ENCODE measurements around the gene MAGI1.

The MAGI1 gene

DNA sequence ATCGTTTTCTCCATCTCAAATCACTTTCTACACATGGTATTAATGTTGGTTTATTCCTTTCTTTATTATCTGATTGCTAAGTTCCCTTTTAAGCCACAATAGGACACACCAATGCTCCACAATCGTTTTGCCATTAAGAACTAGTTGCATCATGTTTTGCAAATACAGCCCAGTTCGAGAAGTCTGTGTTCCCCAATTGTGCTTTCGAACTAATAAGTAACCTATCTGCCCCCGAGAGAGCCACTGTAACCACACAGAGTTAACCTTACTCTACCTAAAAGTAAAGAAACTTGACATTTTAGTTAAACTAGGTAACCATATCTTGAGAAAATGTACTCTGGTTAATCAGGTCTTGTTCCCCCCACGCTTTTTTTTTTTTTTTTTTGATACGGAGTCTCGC, 39.1 kb downstream of the MAGI1 start:
- Histone ChIP-seq H3K36me3 (ENCODE audit: control insufficient read depth, insufficient read depth, low read length) (no peaks in the 10 kb centered on the region), H3K27ac (ENCODE audit: low read depth, low read length) (no peak overlapping the region), H3K4me1 (ENCODE audit: control insufficient read depth, insufficient read depth, low read length) (no peaks in the 10 kb centered on the region), H3K9ac (ENCODE audit: low read length) (no peak overlapping the region), H3K27me3 (ENCODE audit: control insufficient read depth, insufficient read depth, low read length) (no peaks in the 10 kb centered on the region), H3K4me3 (ENCODE audit: low read length) (no peak overlapping the region)

DNA sequence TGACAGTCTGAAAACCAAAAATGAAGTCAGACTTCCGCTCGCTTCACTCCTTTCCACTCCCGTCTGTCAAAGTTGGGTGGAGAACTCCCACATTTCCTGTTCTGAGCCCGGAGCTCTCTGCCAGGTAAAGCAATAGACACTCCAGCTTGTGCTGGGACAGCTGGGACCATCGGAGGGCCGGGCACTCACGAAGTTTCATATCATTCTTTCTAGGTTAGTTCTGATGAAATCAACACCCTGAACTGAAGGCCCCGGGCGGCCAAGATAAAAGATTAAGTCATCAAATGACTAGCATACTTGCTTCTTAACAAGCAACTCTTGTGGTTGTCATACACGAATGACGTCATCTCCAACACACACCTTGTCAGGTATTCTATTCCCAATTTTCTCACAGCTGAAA, 42.1 kb downstream of the MAGI1 start:
- Histone ChIP-seq H3K4me1 (ENCODE audit: control insufficient read depth, insufficient read depth, low read length) (no peaks in the 10 kb centered on the region), H3K9ac (ENCODE audit: low read length) (no peak overlapping the region), H3K27me3 (ENCODE audit: control insufficient read depth, insufficient read depth, low read length) (no peaks in the 10 kb centered on the region), H3K4me3 (ENCODE audit: low read length) (no peak overlapping the region), H3K27ac (ENCODE audit: low read depth, low read length) (no peak overlapping the region), H3K36me3 (ENCODE audit: control insufficient read depth, insufficient read depth, low read length) (no peaks in the 10 kb centered on the region)

DNA sequence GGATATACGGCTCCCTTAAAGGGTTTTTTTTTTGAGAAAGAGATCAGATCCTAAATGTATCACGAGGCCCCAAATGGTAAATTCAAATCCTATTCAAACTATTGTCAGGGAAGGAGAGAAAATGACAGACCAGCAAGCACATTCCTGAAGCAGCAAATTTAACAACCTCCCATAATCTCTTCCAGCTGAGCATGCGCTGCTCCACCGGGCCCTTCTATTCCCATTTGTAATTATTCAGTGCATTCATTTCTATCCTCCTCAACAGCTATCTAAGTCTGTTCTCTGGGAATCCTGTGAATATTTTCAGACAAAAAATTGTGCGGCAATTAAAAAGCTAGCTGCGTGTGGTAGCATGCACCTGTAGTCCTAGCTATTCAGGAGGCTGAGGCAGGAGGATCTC, 43.2 kb downstream of the MAGI1 start:
- no peaks in the 10 kb centered on the region for H3K36me3 ChIP-seq (ENCODE audit: control insufficient read depth, insufficient read depth, low read length)
- no peak overlapping the region for H3K9ac ChIP-seq (ENCODE audit: low read length)
- no peaks in the 10 kb centered on the region for H3K4me1 ChIP-seq (ENCODE audit: control insufficient read depth, insufficient read depth, low read length)
- H3K27me3 ChIP-seq (ENCODE audit: control insufficient read depth, insufficient read depth, low read length), result no peaks in the 10 kb centered on the region
- H3K4me3 ChIP-seq (ENCODE audit: low read length), result no peak overlapping the region
- H3K27ac ChIP-seq (ENCODE audit: low read depth, low read length), result no peak overlapping the region

DNA sequence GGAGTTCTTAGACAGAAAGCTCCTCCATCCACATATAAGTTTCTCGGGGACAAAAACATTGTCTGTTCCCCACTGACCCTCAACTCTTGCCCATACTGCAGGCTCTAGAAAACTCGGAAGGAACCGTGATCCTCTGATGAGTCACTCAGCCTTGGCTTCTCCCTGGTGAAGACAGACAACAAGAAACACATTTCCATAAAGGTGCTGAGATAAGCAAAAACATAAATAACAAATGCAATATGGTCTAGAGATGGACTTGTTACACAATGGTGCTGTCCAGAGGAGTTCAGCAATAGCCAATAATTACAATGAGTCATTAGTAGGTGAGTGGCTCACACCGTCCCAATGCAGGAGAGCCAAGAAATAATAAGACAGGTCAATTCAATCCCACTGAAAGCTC, 43.7 kb downstream of the MAGI1 start:
- H3K4me1 ChIP-seq (ENCODE audit: control insufficient read depth, insufficient read depth, low read length), result no peaks in the 10 kb centered on the region

DNA sequence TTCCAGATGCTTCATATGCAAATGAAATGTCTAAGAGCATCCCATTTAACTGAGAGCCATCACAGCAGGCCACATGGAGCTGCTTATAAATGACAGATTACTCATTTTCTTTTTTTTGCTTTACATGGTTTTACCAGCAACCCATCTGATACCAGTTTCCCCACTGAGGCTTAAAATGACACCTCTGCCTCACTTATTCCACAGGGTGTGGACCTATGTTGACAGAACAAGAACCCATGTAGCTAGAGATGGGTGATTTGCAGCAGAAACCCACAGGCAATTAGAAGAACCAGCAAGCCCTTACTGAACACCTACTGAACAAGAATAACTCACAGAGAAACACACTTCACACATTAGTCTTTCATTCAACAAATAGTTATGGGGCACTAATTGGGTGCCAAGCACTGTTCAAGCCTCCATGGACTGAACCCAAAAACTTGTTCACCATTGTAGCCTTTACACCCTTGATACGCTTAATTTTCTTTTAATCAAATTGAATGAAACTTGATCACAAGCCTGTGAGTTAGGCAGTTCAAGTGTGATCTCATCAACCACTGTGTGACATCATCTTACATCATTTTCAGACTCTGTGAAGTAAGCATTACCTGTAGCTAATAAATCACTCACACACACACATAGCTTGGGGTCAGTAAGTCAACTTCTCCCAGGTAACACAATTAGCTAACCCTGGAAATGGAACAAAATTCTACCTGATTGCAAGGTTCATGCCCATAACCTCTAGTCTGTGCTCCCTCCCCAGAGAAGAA, 45.4 kb downstream of the MAGI1 start:
- no peaks in the 10 kb centered on the region for H3K4me1 ChIP-seq (ENCODE audit: control insufficient read depth, insufficient read depth, low read length)
- no peaks in the 10 kb centered on the region for H3K27me3 ChIP-seq (ENCODE audit: control insufficient read depth, insufficient read depth, low read length)
- H3K4me3 ChIP-seq (ENCODE audit: low read length), result no peak overlapping the region
- no peak overlapping the region for H3K9ac ChIP-seq (ENCODE audit: low read length)
- H3K36me3 ChIP-seq (ENCODE audit: control insufficient read depth, insufficient read depth, low read length), result no peaks in the 10 kb centered on the region
- no peak overlapping the region for H3K27ac ChIP-seq (ENCODE audit: low read depth, low read length)

More for the DNA sequence above, 43.7 kb downstream of the MAGI1 start:
- H3K27me3 ChIP-seq (ENCODE audit: control insufficient read depth, insufficient read depth, low read length), result no peaks in the 10 kb centered on the region
- no peaks in the 10 kb centered on the region for H3K36me3 ChIP-seq (ENCODE audit: control insufficient read depth, insufficient read depth, low read length)
- H3K27ac ChIP-seq (ENCODE audit: low read depth, low read length), result no peak overlapping the region
- no peak overlapping the region for H3K4me3 ChIP-seq (ENCODE audit: low read length)
- no peak overlapping the region for H3K9ac ChIP-seq (ENCODE audit: low read length)

DNA sequence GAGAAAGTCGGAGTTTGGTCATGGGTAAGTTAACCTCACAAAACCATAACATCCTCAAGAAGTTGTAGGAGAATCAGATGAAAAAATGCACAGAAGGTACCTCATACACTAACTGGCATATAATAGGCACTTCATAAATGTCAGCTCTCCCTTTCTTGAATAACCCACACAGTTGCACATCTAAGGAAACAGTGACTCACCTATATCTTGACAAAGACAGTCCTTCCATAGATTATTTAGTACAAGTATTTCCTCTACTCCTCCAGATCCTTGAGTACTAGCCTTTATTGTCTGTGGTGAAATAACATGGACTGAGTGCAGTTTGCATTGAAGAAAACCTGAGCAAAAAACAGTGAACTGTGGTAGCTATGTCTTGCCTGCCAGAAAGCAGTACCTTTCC, 46.6 kb downstream of the MAGI1 start:
- no peak overlapping the region for H3K9ac ChIP-seq (ENCODE audit: low read length)
- H3K4me3 ChIP-seq (ENCODE audit: low read length), result no peak overlapping the region
- H3K27ac ChIP-seq (ENCODE audit: low read depth, low read length), result no peak overlapping the region
- H3K36me3 ChIP-seq (ENCODE audit: control insufficient read depth, insufficient read depth, low read length), result no peaks in the 10 kb centered on the region
- H3K4me1 ChIP-seq (ENCODE audit: control insufficient read depth, insufficient read depth, low read length), result no peaks in the 10 kb centered on the region
- H3K27me3 ChIP-seq (ENCODE audit: control insufficient read depth, insufficient read depth, low read length), result no peaks in the 10 kb centered on the region

DNA sequence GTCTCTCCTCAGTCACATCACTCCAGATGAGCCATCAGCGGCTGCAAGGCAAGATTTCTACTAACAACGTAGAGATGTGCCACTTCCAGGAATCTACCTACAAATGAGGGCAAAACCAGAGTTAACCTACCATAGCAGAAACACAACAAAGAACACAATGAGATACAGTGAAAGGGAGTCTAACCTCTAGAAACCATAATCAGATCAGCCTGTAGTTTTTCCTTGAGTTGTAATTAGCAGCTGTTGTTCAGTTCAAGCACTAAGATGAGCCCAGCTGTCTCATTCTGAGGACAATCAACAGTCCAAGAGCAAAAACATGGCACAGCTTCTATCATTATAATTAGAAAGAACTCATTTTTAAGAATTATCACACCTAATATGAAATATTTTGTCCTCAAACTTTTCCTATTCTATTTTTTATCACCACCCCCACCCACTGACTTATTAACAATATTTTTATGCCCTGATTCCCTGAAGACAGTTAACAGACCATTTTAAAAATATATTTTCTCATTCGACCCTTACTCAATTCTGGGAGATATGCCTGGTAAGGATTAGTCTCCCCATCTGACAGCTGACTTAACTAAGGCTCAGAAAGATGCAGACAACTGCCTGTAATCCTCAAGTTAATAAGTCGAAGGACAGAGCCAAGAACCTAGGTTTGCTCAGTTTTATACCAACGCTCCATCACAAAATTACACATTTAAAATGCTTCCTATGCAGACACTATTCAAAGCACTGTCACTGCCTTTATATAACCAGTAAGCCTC, 50.1 kb downstream of the MAGI1 start:
- Histone ChIP-seq H3K4me1 (ENCODE audit: control insufficient read depth, insufficient read depth, low read length) (no peaks in the 10 kb centered on the region), H3K4me3 (ENCODE audit: low read length) (no peak overlapping the region), H3K27ac (ENCODE audit: low read depth, low read length) (no peak overlapping the region)

DNA sequence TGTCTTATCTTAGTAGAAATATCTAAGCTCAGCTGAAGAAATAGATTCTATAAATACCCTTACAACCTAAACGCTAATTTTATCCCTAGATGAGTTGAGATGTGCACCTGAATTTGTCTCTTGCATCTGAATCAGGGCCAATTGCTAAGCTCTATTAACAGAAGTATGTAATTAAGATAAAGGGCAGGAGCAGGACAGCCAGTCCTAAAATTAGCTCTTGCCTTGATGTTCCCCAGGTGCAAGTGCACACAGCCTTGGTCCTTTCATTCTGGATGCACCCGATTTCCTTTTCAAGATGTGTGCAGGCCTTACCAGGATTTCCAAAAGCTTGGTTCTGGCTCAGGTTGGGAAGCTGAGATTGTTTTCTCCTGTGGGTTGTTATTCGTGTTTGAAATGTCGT, 52.4 kb downstream of the MAGI1 start:
- Histone ChIP-seq H3K9ac (ENCODE audit: low read length) (no peak overlapping the region), H3K4me3 (ENCODE audit: low read length) (no peak overlapping the region), H3K27ac (ENCODE audit: low read depth, low read length) (no peak overlapping the region), H3K36me3 (ENCODE audit: control insufficient read depth, insufficient read depth, low read length) (no peaks in the 10 kb centered on the region), H3K27me3 (ENCODE audit: control insufficient read depth, insufficient read depth, low read length) (no peaks in the 10 kb centered on the region), H3K4me1 (ENCODE audit: control insufficient read depth, insufficient read depth, low read length) (no peaks in the 10 kb centered on the region)

More for the DNA sequence above, 50.1 kb downstream of the MAGI1 start:
- Histone ChIP-seq H3K9ac (ENCODE audit: low read length) (no peak overlapping the region), H3K27me3 (ENCODE audit: control insufficient read depth, insufficient read depth, low read length) (no peaks in the 10 kb centered on the region), H3K36me3 (ENCODE audit: control insufficient read depth, insufficient read depth, low read length) (no peaks in the 10 kb centered on the region)

DNA sequence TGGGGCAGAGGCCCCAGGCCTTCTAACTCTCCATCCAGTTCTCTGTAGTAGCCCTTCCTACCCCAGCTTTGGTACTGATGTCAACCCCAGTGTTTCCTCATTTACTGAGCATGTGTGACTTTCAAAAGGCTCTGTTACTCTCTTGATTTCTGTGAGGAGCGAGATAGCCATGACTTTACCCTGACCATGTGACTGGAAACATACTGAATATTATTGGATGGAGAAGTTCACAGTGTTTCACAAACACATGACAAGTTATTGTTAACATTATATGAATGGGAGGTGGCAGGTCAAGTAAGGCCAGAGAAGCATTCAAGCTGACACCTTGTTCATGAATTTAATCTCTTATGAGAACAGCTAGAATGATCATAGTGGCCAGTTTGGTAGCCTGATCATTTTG, 53.7 kb downstream of the MAGI1 start:
- Histone ChIP-seq H3K27me3 (ENCODE audit: control insufficient read depth, insufficient read depth, low read length) (no peaks in the 10 kb centered on the region), H3K27ac (ENCODE audit: low read depth, low read length) (no peak overlapping the region), H3K36me3 (ENCODE audit: control insufficient read depth, insufficient read depth, low read length) (no peaks in the 10 kb centered on the region)

DNA sequence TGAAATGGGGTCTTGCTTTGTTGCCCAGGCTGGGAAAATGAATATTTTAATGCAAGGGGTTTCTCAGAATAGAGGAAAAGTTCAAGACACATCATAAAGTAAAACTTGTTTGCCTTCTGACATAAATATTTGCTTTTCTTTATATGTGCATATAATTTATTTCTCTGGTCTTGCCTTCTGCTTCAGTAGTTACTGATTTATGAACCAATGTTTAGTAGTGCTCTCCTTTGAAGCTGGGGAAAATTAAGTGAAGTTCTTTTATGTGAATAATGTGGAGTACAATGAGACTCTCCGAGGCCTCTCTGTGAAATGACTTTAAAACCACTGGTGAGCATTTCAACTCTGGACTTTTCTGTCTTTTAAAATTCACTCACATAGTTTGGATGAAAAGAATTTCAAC, 55.6 kb downstream of the MAGI1 start:
- Histone ChIP-seq H3K4me3 (ENCODE audit: low read length) (no peak overlapping the region), H3K27me3 (ENCODE audit: control insufficient read depth, insufficient read depth, low read length) (no peaks in the 10 kb centered on the region), H3K36me3 (ENCODE audit: control insufficient read depth, insufficient read depth, low read length) (no peaks in the 10 kb centered on the region), H3K9ac (ENCODE audit: low read length) (no peak overlapping the region), H3K27ac (ENCODE audit: low read depth, low read length) (no peak overlapping the region), H3K4me1 (ENCODE audit: control insufficient read depth, insufficient read depth, low read length) (no peaks in the 10 kb centered on the region)

More for the DNA sequence above, 53.7 kb downstream of the MAGI1 start:
- Histone ChIP-seq H3K9ac (ENCODE audit: low read length) (no peak overlapping the region), H3K4me3 (ENCODE audit: low read length) (no peak overlapping the region), H3K4me1 (ENCODE audit: control insufficient read depth, insufficient read depth, low read length) (no peaks in the 10 kb centered on the region)

DNA sequence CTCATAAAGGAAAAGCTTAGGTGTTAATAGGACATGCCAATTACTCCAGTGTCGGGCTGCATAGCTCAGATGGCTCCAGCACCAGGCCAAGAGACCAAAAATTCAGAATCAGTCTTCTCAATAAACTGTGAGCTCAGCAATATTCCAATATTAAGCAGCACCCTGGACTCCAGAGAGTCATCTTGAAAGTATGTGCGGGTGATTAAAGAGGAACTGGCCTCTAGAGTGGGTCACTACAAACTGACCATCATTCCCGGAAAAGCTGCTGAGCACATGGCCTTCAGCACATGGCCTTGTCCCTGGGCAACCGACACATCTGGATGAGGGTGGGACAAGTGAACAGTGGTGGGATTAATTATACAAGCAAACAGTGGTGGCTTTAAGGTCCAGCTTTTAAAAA, 59.0 kb downstream of the MAGI1 start:
- Histone ChIP-seq H3K27ac (ENCODE audit: low read depth, low read length) (no peak overlapping the region), H3K27me3 (ENCODE audit: control insufficient read depth, insufficient read depth, low read length) (no peaks in the 10 kb centered on the region), H3K36me3 (ENCODE audit: control insufficient read depth, insufficient read depth, low read length) (no peaks in the 10 kb centered on the region), H3K9ac (ENCODE audit: low read length) (no peak overlapping the region), H3K4me1 (ENCODE audit: control insufficient read depth, insufficient read depth, low read length) (no peaks in the 10 kb centered on the region), H3K4me3 (ENCODE audit: low read length) (no peak overlapping the region)

DNA sequence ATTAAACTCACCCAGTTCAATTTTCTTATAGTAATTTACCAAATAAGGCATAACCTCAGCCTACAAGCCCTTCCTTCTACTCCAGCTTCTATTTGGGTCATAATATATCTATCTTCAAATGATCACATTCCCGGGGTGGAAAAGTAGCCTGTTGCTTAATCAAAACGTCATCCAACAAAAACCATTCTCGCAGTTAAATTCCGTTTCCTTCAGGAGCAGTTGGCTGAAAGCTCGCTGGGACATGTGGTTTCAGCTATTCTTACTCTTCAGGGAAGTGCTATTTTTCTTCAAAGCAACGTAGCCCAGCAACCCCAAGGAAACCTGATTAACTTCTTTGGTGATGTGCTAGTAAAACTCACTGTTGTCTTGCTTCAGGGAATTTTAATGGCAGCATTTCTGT, 59.6 kb downstream of the MAGI1 start:
- no peak overlapping the region for H3K27ac ChIP-seq (ENCODE audit: low read depth, low read length)
- H3K9ac ChIP-seq (ENCODE audit: low read length), result no peak overlapping the region
- no peaks in the 10 kb centered on the region for H3K27me3 ChIP-seq (ENCODE audit: control insufficient read depth, insufficient read depth, low read length)
- H3K4me1 ChIP-seq (ENCODE audit: control insufficient read depth, insufficient read depth, low read length), result no peaks in the 10 kb centered on the region
- H3K4me3 ChIP-seq (ENCODE audit: low read length), result no peak overlapping the region
- no peaks in the 10 kb centered on the region for H3K36me3 ChIP-seq (ENCODE audit: control insufficient read depth, insufficient read depth, low read length)

DNA sequence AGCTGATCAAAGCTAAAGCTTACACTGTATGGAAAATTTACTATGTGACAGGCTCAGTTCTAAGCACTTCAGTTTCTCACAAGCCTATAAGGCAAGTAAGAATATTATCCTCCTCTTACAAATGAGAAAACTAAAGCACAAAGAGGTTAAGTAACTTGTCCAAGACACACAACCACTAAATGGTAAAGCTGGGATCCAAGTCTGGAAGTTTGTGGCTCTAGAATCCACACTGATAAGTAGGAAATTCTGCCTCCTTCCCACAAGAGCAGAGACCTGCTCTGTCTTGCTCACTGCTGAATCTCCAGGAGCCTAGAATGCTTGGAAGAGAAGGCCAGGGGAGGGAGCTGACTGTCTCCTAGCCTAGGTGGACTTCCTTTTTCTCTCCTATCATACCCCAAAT, 60.6 kb downstream of the MAGI1 start:
- Histone ChIP-seq H3K36me3 (ENCODE audit: control insufficient read depth, insufficient read depth, low read length) (no peaks in the 10 kb centered on the region), H3K9ac (ENCODE audit: low read length) (no peak overlapping the region), H3K4me1 (ENCODE audit: control insufficient read depth, insufficient read depth, low read length) (no peaks in the 10 kb centered on the region), H3K4me3 (ENCODE audit: low read length) (no peak overlapping the region), H3K27ac (ENCODE audit: low read depth, low read length) (no peak overlapping the region), H3K27me3 (ENCODE audit: control insufficient read depth, insufficient read depth, low read length) (no peaks in the 10 kb centered on the region)
